Measurements from ENCODE around the gene RIMKLA.
A peak's percentile ranks its signal among the peaks of the same experiment; 100 is the strongest.

Gene RIMKLA

GRCh38 chr1:42431514-42431913 is 50.9 kb downstream of the RIMKLA start:
- DNase-seq: no peak

- no peak for DNase-seq
These were observed 52.1 kb downstream of the RIMKLA start for GRCh38 chr1:42432714-42433113.

GRCh38 chr1:42433369-42433768 is 52.8 kb downstream of the RIMKLA start:
- no peak for DNase-seq

- no peak for DNase-seq
These were observed 53.7 kb downstream of the RIMKLA start for GRCh38 chr1:42434340-42434739.

- no peak for DNase-seq
These were observed 59.3 kb downstream of the RIMKLA start for GRCh38 chr1:42439940-42440339.

- peak; percentile 34 for DNase-seq
These were observed 62.1 kb downstream of the RIMKLA start for GRCh38 chr1:42442662-42443061.

- no peak for DNase-seq
These were observed 68.7 kb downstream of the RIMKLA start for GRCh38 chr1:42449256-42449655.

GRCh38 chr1:42450061-42450460 is 69.5 kb downstream of the RIMKLA start:
- no peak for DNase-seq

GRCh38 chr1:42453386-42453785 is 72.8 kb downstream of the RIMKLA start:
- DNase-seq: no peak

GRCh38 chr1:42454403-42454802 is 73.8 kb downstream of the RIMKLA start:
- no peak for DNase-seq

GRCh38 chr1:42456010-42456753 is 75.6 kb downstream of the RIMKLA start, which contains the start of the genes PPCS and ZMYND12:
PPCS (plus strand) TSS chr1:42456543; CDS start chr1:42456566, 23 bp downstream.
ZMYND12 (minus strand) TSS chr1:42456022; CDS start chr1:42455997, 25 bp downstream.
- peak; percentile 64 for DNase-seq

GRCh38 chr1:42456754-42457089 is 76.1 kb downstream of the RIMKLA start:
- DNase-seq: peak; percentile 29

GRCh38 chr1:42461196-42461595 is 80.6 kb downstream of the RIMKLA start:
- DNase-seq: no peak

- DNase-seq: no peak
These were observed 82.5 kb downstream of the RIMKLA start, which contains the start of gene CCDC30 for GRCh38 chr1:42462828-42463763. CCDC30 (plus strand) TSS chr1:42463286; CDS start chr1:42480552, 17,266 bp downstream.

- no peak for DNase-seq
These were observed 83.3 kb downstream of the RIMKLA start for GRCh38 chr1:42463921-42464320.

- DNase-seq: no peak
These were observed 85.4 kb downstream of the RIMKLA start for GRCh38 chr1:42466030-42466429.

- no peak for DNase-seq
These were observed 89.1 kb downstream of the RIMKLA start for GRCh38 chr1:42469727-42470126.

Data from GF-D8 (cell line).